Measurements from ENCODE around the gene B4GALNT1.
"Not testable (repeated sequence)": the region's sequence is repeated elsewhere in the genome, so short reads cannot be mapped to it uniquely, and the experiment has no call there.

Gene B4GALNT1

GRCh38 chr12:57632958-57633840 is at the start of gene B4GALNT1:
TSS of gene B4GALNT1 (minus strand) at chr12:57633201. CDS start at chr12:57632132, 1,069 bp downstream.
- peak; percentile 71 for DNase-seq

DNA sequence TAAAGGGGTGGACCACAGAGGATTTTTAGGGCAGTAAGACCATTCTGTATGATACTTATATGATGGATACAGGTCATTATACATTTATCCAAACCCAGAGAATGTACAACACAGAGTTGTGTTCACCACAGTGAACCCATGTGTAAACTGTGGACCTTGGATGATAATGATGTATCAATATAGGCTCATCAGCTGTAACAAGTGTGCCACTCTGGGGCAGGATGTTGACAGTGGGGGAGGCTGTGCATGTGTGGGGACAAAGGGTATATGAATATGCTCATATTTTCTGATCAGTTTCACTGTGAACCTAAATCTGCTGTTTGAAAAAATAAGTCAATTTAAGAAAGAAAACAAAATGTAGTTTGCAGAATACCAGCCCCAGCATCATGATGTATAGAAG is 46.7 kb upstream of the B4GALNT1 start:
- no peak for DNase-seq

DNA sequence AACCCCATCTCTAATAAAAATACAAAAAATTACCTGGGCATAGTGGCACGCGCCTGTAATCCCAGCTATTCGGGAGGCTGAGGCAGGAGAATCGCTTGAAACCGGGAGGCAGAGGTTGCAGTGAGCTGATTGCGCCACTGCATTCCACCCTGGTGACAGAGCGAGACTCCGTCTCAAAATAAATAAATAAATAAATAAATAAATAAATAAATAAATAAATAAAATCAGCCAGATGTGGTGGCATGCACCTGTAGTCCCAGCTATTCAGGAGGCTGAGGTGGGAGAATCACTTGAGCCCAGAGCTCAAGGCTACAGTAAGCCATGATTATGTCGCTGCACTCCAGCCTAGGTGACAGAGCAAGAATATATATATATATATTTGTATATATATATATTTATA is 44.9 kb upstream of the B4GALNT1 start:
- DNase-seq, result not testable (repeated sequence)

- no peak for DNase-seq
Measured at GRCh38 chr12:57674691-57675090, 41.7 kb upstream of the B4GALNT1 start.

DNA sequence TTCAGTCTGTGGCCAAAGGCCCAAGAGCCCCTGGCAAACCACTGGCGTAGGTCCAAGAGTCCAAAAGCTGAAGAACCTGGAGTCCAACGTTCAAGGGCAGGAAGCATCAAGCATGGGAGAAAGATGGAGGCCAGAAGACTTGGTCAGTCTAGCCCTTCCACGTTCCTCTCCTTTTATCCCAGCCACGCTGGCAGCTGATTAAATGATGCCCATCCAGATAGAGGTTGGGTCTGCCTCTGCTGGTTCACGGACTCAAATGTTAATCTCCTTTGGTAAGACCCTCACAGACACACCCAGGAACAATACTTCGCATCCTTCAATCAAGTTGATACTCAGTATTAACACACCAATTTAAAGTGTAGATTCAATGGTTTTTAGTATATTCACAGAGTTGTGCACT is 39.8 kb upstream of the B4GALNT1 start:
- no peak for DNase-seq

- DNase-seq, result not testable (repeated sequence)
Measured at GRCh38 chr12:57671811-57672210, 38.8 kb upstream of the B4GALNT1 start.

DNA sequence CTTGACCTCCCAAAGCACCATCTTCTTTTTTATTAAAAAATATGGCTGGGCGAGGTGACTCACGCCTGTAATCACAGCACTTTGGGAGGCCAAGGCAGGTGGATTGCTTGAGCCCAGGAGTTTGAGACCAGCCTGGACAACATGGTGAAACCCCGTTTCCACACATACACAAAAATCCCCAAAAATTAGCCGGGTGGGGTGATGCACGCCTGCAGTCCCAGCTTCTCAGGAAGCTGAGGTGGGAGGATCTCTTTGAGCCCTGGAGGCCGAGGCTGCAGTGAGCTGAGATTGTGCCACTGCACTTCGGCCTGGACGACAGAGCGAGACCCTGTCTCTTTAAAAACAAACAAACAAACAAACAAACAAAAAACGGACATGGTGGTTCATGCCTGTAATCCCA is 36.7 kb upstream of the B4GALNT1 start:
- not testable (repeated sequence) for DNase-seq

GRCh38 chr12:57666897-57667296 is 33.9 kb upstream of the B4GALNT1 start:
- no peak for DNase-seq

DNA sequence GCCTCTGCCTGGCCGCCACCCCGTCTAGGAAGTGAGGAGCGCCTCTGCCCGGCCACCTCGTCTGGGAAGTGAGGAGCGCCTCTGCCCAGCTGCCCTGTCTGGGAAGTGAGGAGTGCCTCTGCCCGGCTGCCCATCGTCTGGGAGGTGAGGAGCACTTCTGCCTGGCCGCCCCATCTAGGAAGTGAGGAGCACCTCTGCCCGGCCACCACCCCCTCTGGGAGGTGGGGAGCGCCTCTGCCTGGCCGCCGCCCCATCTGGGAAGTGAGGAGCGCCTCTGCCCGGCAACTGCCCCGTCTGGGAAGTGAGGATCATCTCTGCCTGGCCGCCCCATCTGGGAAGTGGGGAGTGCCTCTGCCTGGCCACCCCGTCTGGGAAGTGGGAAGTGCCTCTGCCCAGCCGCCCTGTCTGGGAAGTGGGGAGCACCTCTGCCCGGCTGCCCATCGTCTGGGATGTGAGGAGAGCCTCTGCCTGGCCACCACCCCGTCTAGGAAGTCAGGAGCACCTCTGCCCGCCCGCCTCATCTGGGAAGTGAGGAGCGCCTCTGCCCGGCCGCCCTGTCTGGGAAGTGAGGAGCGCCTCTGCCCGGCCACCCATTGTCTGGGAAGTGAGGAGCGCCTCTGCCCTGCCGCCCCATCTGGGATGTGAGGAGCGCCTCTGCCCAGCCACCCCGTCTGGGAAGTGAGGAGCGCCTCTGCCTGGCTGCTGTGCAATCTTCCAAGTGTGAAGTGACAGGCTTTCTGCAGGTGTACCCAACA is 32.2 kb upstream of the B4GALNT1 start:
- DNase-seq, result not testable (repeated sequence)

GRCh38 chr12:57661376-57661775 is 28.4 kb upstream of the B4GALNT1 start:
- no peak for DNase-seq

DNA sequence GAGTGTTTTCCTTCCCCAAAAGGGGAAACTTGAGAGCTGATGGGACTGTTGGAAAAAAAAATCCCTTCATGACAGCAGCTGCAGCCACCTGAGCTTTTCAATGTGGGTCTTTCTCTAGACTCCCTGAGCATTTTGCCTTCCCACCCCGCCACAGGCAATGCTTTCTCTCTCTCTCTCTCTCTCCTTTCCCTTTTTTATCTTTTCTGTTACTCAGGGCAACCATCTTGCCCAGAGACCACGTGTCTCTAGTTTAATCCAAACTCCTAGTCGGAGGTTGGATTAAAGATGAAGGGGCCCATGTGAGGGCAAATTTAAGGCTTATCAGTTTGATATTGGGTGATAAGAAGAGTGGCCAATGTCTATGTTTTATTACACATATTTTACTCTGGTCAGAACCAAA is 25.9 kb upstream of the B4GALNT1 start:
- DNase-seq, result no peak

DNA sequence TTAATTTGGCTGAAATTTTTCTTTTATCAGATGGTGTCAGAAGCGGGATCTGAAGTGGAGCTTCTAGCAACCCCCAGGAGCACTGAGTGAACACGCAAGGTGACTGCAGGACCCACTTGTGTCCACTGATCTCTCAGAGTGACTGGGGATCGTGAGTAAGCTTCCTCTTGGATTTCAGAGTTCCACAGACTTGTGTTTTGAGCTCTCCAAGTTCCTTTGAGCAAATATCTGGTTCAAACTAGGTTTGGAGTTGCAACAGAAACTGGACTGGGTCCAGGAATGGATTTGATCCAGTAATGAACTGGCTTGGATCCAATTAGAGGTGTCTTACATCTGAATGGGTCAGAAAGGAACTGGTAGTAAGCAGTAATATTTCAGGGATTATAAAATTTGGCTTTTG is 24.7 kb upstream of the B4GALNT1 start:
- DNase-seq, result no peak

DNA sequence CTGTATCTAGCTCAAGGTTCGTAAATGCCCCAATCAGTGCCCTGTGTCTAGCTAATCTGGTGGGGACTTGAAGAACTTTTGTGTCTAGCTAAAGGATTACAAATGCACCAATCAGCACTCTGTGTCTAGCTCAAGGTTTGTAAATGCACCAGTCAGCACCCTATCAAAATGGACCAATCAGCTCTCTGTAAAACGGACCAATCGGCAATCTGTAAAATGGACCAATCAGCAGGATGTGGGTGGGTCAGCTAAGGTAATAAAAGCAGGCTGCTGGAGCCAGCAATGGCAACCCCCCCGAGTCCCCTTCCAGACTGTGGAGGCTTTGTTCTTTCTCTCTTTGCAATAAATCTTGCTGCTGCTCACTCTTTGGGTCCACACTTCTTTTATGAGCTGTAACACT is 23.4 kb upstream of the B4GALNT1 start:
- not testable (repeated sequence) for DNase-seq

DNA sequence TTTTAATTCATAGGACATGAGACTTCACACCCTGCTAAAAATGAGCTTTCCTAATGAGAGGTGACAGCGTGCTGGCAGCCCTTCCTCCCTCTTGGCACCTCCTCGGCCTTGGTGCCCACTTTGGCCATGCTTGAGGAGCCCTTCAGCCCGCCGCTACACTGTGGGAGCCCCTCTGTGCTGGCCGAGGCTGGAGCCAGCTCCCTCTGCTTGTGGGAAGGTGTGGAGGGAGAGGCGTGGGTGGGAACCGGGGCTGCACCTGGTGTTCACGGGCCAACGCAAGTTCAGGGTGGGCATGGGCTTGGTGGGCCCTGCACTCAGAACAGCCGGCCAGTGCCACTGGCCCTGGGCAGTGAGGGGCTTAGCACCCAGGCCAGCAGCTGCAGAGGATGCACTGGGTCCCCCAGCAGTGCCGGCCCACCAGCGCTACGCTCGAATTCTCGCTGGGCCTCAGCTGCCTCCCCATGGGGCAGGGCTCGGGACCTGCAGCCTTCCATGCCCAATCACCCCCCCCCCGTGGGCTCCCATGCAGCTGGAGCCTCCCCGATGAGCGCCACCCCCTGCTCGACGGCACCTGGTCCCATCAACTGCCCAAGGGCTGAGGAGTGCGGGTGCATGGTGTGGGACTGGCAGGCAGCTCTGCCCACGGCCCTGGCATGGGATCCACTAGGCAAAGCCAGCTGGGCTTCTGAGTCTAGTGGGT is 22.7 kb upstream of the B4GALNT1 start:
- no peak for DNase-seq

- no peak for DNase-seq
Measured at GRCh38 chr12:57654042-57654441, 21.0 kb upstream of the B4GALNT1 start.

DNA sequence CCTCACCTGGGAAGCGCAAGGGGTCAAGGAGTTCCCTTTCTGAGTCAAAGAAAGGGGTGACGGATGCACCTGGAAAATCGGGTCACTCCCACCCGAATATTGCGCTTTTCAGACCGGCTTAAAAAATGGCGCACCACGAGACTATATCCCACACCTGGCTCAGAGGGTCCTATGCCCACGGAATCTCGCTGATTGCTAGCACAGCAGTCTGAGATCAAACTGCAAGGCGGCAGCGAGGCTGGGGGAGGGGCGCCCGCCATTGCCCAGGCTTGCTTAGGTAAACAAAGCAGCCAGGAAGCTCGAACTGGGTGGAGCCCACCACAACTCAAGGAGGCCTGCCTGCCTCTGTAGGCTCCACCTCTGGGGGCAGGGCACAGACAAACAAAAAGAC is 13.7 kb upstream of the B4GALNT1 start:
- not testable (repeated sequence) for DNase-seq

DNA sequence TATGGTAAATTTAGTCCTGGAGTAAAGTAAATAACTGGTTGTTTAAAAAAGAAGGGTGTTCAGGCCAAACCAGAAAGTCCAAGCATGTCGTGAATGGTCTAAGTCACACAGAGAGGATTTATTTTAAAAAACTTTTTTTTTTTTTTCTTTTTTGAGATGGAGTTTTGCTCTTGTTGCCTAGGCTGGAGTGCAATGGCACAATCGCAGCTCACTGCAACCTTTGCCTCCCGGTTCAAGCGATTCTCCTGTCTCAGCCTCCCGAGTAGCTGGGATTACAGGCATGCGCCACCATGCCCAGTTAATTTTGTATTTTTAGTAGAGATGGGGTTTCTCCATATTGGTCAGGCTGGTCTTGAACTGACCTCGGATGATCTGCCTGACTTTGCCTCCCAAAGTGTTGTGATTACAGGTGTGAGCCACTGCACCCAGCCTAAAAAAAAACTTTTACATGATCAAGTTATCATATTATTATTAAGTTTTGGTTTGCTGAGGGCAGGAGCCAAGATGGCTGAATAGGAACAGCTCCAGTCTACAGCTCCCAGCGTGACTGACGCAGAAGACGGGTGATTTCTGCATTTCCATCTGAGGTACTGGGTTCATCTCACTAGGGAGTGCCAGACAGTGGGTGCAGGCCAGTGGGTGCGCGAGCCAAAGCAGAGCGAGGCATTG is 13.1 kb upstream of the B4GALNT1 start:
- DNase-seq, result not testable (repeated sequence)

GRCh38 chr12:57641699-57642442 is 8.9 kb upstream of the B4GALNT1 start:
- no peak for DNase-seq

DNA sequence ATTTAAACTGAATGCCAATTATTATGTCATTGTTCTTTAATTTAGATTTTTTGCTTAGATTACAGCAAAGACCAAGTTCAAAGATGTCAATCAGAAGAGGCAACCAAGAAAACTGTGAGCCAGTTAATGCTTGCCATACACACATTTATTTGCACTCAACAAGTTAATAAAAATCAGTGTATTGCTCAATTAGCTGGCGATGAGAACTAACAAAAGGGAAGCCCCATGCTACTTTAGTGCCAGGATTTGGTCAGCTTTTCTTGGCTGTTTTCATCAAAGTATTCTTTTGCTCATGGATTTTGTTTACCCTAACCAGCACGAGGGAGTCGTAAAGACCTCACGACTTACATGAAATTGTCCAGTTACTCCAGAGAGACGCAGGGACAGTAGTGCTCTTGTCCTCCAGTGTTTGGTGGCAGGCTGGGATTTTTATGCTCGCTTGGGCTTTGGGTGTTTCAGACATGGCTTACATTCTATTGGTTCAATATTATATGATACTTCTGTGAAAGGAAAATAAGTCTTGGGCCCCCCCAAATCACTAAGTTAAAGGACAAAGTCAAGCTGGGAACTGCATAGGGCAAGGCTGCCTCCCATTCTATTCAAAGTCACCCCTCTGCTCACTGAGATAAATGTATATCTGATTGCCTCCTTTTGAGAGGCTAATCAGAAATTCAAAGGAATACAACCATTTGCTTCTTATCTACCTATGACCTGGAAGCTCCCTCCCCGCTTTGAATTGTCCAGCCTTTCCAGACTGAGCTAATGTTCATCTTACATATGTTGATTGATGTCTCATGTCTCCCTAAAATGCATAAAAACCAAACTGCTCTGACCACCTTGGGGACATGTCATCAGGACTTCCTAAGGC is 7.4 kb upstream of the B4GALNT1 start:
- no peak for DNase-seq

- no peak for DNase-seq
Measured at GRCh38 chr12:57638096-57638495, 5.1 kb upstream of the B4GALNT1 start.

DNA sequence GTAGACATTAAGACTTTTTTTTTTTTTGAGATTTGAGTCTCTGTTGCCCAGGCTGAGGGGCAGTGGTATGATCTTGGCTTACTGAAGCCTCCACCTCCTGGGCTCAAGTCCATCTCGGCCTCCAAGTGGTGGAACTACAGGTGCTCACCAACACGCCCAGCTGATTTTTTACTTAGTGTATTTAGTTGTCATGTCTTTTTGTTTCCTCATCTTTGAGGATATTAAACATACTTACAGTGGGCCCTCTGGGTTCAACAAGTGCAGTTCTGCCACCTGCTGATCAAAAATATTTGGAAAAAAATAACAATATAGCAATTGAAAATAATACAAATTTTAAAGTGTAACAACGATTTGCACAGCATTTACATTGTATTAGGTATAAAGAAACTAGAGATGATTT is 4.4 kb upstream of the B4GALNT1 start:
- no peak for DNase-seq

All from activated CD8-positive, alpha-beta memory T cell treated with anti-CD3 and anti-CD28 coated beads, Interleukin-2, amount 50 U/mL, for 4 hours (primary cell).